Right lobe of liver (tissue), 4 donors: Measurements from ENCODE around the gene PSG6.
"Not testable (repeated sequence)": the region's sequence is repeated elsewhere in the genome, so short reads cannot be mapped to it uniquely, and the experiment has no call there.

Source experiments
- POLR2A ChIP-seq: fragments of 450-650 bp; IDR thresholded peaks from one replicate; pipeline ENCODE4 v1.6.1; 2017; ENCODE audit warnings: antibody characterized with exemption, mild to moderate bottlenecking
- TF ChIP-seq, protein P1 (sequence below), 4 donors: fragments of 200-600 bp in 3 of 4; fragments of 450-650 bp in 1 of 4; IDR thresholded peaks; one replicate each; pipeline versions ENCODE4 v1.5.1 to v1.8.0; 2016 to 2022; ENCODE audit warnings: antibody characterized with exemption in 4 of 4, mild to moderate bottlenecking in 2 of 4
- donor health status: DM: no; HTN: no; CAD: no.
- donor health status: DM: no; HTN: no; CAD: no.
- donor health status: DM: no; HTN: yes; CAD: no.

DNA sequence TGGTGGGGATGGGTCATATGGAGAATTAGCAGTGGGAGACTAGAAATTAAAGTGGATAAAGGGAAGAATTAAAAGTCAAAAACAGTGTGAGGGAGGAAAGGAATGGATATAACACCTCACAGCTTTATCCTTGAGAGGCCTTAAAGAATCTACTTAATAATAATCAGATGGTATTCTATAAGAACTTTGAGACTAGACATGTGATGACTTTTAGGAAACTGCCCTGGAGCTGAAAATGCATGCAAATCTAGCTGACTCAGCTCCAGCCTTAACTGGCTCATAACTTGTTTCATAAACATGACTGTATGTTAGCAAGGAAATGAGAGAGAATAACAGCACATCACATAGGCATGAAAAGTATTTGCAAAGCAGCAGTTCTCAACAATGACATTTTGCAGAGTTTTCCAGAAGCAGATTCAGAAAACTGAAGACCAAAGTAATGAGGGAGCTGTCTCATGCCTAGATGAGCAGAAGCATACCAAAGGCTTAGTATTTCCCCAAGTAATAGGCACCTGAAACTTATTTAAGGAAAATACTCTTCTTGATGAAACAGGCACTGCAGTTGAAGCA, 29.7 kb downstream of the PSG6 start:
- TF ChIP-seq, protein P1, sequence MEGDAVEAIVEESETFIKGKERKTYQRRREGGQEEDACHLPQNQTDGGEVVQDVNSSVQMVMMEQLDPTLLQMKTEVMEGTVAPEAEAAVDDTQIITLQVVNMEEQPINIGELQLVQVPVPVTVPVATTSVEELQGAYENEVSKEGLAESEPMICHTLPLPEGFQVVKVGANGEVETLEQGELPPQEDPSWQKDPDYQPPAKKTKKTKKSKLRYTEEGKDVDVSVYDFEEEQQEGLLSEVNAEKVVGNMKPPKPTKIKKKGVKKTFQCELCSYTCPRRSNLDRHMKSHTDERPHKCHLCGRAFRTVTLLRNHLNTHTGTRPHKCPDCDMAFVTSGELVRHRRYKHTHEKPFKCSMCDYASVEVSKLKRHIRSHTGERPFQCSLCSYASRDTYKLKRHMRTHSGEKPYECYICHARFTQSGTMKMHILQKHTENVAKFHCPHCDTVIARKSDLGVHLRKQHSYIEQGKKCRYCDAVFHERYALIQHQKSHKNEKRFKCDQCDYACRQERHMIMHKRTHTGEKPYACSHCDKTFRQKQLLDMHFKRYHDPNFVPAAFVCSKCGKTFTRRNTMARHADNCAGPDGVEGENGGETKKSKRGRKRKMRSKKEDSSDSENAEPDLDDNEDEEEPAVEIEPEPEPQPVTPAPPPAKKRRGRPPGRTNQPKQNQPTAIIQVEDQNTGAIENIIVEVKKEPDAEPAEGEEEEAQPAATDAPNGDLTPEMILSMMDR (IDR thresholded peaks at IDR 0.05): not testable (repeated sequence)
- TF ChIP-seq POLR2A: not testable (repeated sequence)
